H1 (cell line): ENCODE measurements around the gene CCDC15. TPM values are rescaled to one million over a fixed set of nuclear protein-coding genes. Genes with fewer than 3 reads are reported as not detected.

ENCODE experiments used
- CEBPB ChIP-seq: IDR thresholded peaks from 2 replicates; pipeline ENCODE4 v1.6.1; 2012; ENCODE audit warnings: low read depth, low read length
- YY1 ChIP-seq: IDR thresholded peaks from 2 replicates; pipeline ENCODE4 v1.6.1; 2011; ENCODE audit warnings: low read depth, mild to moderate bottlenecking, low read length
- polyA plus RNA-seq, 7 experiments: library from polyadenylated mRNA; depleted of rRNA in 3 of 7; stranded (reverse) in 5 of 7; unstranded in 2 of 7; fragments of >200 nt in 5 of 7; fragments of 200-250 nt in 2 of 7; gene quantifications; 1 replicate in 5 of 7; 2 replicates in 1 of 7; 4 replicates in 1 of 7; pipeline versions ENCODE4 v1.2.1 to v1.2.3, GENCODE V29; 2011 to 2013; ENCODE audit warnings: missing spikeins in 2 of 7, mixed read lengths in 2 of 7
- total RNA-seq: library from RNA; stranded (reverse); fragmentation: NEBNext Ultra II Directional; extraction: Animal tissue kit (Norgen Biotek cat#: 25700); gene quantifications from 2 replicates; pipeline ENCODE4 v1.2.1, GENCODE V29; 2021

Gene CCDC15
- total and polyA plus RNA-seq, 2 of the 8 experiments (the other 6 are each of a cell fraction or from before 2014, with no cell fraction given), result 1.5 to 3.1 TPM

- no peak for TF ChIP-seq YY1
- TF ChIP-seq CEBPB, result no peak
Measured at GRCh38 chr11:124982043-124982442, 28.0 kb downstream of the CCDC15 start (continued).
